HG02798 (cell line): ENCODE data around the gene MYO10.
"Not testable (repeated sequence)": the region's sequence is repeated elsewhere in the genome, so short reads cannot be mapped to it uniquely, and the experiment has no call there.

Source experiments
- ATAC-seq: cut with Tn5 transposase; IDR thresholded peaks from one replicate; pipeline ENCODE4 v1.9.1; 2021; ENCODE audit warnings: mild to moderate bottlenecking; ENCODE audit not compliant: unreplicated experiment, poor library complexity

The MYO10 gene

GRCh38 chr5:16727755-16728325, 208.2 kb downstream of the MYO10 start:
- no peak for ATAC-seq

- no peak for ATAC-seq
Measured at GRCh38 chr5:16726538-16726946, 209.5 kb downstream of the MYO10 start.

DNA sequence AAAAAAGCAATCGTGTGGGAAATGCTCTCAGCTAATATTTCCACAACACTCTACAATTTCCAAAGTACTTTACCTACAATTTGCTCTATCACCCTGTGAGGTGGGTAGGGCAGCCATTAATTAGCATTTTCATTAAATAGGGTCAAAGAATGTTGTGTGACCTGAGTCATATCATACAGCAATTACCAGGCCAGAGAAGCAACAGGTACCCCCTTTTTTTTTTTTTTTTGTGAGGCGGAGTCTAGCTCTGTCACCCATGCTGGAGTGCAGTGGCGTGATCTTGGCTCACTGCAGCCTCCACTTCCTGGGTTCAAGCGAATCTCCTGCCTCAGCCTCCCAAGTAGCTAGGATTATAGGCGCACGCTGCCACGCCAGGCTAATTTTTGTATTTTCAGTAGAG, 210.5 kb downstream of the MYO10 start:
- no peak for ATAC-seq

DNA sequence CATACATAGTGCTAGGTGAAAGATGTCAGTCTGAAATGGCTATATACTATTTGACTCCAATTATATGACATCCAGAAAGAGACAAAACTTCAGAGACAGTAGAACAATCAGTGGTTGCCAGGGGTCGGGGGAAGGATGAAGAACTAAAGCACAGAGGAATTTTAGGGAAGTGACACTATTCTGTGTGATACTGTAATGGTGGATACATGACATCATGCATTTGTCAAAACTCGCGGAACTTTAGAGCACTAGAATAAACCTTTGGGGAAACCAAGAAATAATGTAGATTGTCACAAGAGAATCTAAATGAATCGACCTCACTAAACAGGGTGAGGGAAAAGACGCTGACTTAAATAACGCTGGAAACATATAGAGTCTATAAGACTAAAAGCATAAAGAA, 212.3 kb downstream of the MYO10 start:
- no peak for ATAC-seq

GRCh38 chr5:16722097-16722495, 214.0 kb downstream of the MYO10 start:
- no peak for ATAC-seq

DNA sequence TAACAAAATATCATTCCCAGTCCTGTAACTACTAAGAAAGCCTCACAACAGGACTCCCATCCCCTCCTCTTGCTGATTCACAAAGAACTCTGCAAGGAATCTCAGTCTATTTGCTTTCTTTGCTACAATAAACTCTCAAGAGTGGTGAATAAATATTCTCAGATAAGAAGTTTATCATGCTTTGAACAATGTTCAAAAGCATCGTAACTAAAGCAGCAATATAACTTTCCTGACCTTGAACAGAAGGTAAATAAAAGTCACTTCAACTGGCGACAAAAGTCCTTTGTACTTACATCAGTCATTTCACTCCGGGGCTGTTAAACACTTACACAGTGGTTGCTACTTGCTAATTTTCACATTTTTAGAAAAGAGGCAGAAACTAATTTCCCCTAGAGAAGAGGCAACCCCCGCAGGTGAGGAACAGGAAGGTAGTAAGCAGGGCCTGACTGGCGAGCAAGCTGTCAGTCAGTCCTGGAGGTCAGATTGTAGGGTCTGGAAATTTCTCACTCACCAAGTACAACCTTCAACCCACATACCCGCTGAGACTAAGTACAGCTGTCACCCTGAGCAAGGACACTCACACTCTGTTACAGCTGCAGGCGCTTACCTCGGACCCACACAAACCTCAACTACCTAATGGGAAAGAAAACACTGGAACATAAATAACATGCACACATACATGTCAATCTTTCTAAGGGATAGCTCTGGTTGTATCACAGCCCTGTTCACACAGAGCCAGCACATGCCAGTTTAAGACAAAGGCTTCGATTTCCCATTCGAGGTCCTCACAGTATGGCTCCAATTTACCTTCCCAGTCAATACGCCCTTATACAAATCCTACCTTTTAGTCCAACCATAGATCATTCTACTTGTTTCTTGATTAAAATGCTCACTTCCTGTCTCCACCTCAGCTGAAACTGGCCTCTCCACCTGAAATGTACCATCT, 214.7 kb downstream of the MYO10 start:
- ATAC-seq: no peak

GRCh38 chr5:16718036-16718435, 218.1 kb downstream of the MYO10 start:
- not testable (repeated sequence) for ATAC-seq

DNA sequence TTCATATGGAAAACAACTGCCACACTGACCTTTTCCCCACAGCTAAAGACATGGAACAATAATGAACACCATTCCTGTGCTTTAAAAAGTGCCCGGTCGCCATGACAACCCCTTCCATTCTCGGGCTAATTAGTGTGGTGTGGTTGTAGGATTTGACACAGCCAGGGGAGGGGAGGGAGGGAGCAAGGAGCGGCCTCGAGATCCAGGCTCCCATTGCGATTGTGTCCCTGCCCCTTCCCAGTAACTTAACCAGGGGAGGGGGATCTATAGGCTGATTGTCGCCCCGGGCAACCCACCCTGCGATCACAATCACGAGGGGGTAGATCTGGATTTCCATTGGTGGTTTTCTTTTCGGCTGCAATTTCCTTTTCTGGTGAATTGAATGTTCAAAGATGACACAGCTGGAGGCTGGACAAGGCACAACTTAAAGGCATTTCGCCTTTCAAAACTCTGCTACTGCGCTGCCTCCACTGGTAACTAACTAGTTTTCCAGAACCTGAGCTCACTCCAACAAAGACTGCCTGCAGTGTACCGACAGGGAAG, 222.6 kb downstream of the MYO10 start:
- no peak for ATAC-seq

DNA sequence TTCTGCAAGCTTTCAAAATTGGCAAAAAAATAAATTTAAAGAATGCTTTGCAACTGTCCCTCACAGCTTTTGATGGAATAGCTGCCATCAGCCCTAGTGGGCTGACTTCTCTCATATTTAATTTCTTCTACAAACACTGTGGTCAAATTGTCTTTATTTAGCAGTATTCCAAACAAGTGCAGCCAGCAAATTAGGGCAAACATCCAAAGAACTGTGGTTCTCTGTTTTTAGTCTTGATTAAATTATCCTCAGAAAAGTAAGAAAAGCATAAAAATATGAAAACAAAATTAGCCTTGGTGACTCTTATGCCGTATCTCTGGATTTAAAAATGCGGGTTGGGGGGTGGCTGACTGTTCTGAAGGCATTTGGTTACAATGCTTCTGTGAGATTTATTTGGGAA, 223.5 kb downstream of the MYO10 start:
- ATAC-seq: no peak

DNA sequence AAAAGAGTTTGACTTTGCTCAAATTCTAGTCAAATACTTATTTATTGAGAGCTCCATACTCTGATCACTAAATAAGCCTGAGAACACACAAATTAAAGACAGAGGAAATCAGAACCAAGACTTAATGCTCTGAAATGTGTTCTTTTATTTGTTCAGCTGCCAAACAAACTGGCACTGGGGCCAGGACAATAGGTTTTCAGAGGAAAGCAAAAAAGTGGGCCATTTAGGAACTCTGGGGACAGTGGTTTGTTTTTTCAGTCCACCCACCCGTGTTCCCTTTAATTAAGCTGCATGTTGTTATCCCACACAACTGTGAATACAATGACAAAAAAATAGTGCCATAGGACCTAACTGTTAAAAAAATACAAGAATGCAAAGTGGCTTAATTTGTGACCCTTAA, 223.9 kb downstream of the MYO10 start:
- ATAC-seq: no peak

GRCh38 chr5:16709691-16710433, 226.2 kb downstream of the MYO10 start:
- no peak for ATAC-seq

- ATAC-seq: no peak
Measured at GRCh38 chr5:16707869-16708192, 228.3 kb downstream of the MYO10 start.

DNA sequence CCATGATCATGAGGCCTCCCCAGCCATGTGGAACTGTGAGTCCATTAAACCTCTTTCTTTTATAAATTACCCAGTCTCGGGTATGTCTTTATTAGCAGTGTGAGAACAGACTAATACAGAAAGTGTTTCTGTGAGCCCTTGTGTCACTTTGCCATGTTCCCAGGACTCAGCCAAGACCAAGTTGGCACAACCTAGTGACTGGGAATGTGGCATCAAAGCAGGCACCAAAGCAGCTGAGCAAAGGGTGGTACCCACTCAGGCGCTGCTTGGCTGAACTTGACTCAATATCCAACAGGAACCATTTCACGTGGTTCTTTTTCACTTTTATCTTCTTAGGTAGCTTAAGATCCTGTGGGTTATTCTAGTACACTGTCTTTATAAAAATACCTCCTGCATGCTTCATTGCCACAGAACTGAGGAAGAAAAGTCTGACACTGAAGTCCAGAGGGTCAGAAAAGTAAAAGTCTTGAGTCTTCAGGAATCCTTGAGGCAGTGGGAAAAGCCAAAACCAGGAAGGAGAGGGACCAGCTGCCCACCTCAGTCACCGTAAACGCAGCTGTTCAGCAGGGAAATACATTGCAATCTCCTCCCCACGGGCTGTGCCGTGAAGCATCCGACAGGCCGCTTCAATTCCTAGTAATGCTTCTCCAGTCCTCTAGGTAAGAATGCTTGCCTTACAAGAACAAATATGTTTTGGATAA, 228.8 kb downstream of the MYO10 start:
- no peak for ATAC-seq

DNA sequence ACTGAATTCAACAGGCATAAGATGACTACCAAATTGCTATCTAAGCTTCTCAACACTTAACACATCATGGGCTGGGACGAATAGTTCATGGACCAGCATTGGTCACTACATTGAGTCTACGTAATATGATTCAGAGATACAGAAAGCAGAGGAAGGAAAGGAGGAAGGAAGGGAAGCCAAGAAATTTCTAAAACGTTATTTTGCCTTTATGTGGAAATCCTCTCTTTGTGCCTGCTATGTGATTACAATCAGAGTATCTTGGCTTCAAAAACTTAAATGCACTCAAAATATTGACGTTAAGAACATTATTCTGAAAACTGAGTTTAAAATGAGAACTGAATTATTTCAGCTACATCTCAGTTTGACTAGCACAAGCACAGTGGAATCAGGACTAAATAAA, 231.1 kb downstream of the MYO10 start:
- no peak for ATAC-seq

- ATAC-seq: no peak
Measured at GRCh38 chr5:16702964-16703363, 233.1 kb downstream of the MYO10 start.

- ATAC-seq: no peak
Measured at GRCh38 chr5:16701134-16702099, 234.7 kb downstream of the MYO10 start.

DNA sequence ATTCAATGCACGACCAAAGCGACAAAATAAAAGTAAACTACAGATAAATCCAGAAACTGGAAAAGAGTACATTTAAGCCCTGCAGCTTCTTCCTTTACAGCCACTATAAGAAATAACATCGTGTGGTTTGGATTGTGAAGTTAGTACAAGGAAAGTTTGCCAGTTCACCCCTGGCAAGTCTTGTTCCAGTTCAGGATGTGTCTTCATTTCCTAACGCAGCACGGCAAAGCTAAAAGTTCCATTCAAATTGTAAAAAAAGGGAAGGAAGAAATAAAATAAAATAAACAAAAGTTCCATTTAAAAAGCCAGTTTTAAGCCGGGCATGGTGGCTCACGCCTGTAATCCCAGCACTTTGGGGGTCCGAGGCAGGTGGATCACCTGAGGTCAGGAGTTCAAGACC, 236.0 kb downstream of the MYO10 start:
- no peak for ATAC-seq

DNA sequence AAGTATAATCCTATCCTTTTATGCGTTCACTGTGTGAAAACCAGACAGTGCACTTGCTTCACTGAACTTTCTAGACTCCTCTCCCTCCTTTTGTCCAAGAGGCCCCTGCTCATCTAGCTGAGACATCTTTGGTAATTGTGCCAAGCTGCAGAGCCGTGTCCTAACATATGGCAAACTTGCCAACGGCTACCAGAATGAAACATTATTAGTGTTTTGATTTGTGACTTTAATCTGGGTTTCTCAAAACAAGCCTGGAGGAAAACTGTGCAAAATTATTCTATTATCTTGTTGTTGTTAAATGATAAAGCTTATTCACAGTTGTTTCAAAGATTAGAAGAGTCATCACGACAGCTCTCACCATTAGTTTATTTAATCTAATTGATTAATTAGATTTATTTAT, 240.3 kb downstream of the MYO10 start:
- no peak for ATAC-seq

DNA sequence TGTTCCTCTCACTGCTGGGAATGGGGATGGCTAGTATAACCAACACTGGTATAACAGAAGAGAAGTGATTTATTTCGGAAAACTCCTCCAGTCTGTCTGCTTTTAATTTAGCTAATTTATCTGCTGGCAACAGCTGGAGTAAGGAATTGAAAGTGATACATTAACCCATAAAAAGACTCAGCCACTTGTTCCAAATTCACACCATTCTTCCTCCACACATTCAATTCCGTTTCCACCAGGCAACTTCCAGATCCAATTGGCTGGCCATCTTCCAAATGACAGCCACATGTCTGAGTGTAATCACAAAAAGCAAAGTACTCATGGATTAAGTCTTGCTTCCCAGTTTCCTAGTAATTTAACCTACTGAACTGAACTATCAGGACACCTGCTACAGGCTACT, 242.2 kb downstream of the MYO10 start:
- no peak for ATAC-seq
